Measurements from ENCODE around the gene ARMC9. TPM values are rescaled to one million over a fixed set of nuclear protein-coding genes. Genes with fewer than 3 reads are reported as not detected.
"Not testable (repeated sequence)": the region's sequence is repeated elsewhere in the genome, so short reads cannot be mapped to it uniquely, and the experiment has no call there.

The ARMC9 gene
- total and polyA plus RNA-seq, 7 donors, result 1.4 to 18.4 (median 2.2) TPM

DNA sequence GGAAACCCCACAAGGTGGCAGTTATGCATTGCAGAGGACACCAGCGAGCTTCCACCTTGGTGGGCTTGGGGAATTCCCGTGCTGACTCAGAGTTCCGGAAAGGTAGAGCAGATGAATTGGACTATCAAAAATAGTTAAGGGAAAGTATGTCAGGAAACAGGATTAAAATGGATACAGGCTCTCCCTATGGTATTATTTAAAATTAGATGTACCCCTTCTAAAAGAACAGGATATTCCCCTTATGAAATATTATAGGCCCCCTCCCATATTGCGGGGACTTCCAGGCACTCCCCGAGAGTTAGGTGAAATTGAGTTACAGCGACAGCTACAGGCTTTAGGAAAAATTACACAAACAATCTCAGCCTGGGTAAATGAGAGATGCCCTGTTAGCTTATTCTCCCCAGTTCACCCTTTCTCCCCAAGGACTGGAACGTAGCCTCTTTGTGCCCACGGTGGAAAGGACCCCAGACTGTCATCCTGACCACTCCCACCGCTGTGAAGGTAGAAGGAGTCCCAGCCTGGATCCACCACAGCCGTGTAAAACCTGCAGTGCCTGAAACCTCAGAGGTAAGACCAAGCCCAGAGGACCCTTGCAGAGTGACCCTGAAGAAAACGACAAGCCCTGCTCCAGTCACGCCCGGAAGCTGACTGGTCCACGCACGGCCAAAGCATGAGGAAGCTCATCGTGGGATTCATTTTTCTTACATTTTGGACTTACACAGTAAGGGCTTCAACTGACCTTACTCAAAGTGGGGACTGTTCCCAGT is 207.4 kb downstream of the ARMC9 start:
- not testable (repeated sequence) for ATAC-seq; H3K27ac ChIP-seq; H3K4me1 ChIP-seq; H3K36me3 ChIP-seq (ENCODE audit: insufficient read depth in 1 of 2, low read depth in 1 of 2); H3K27me3 ChIP-seq (ENCODE audit: insufficient read depth in 3 of 3, low read length in 2 of 3); H3K9me3 ChIP-seq; H3K4me3 ChIP-seq
- DNase-seq, result peak in 1 of 2 donors; percentile 9
- intact Hi-C loops (cut with DNase I), result loop anchor here in 1 of 2 donors (2.0 kb wide), 1 partner anchor 179 kb away; no protein-coding TSS in a partner anchor
- 25 to 32% (median 29%) methylated on average over 16 of the region's 16 CpGs for WGBS, 3 donors
- TF ChIP-seq, protein P1, sequence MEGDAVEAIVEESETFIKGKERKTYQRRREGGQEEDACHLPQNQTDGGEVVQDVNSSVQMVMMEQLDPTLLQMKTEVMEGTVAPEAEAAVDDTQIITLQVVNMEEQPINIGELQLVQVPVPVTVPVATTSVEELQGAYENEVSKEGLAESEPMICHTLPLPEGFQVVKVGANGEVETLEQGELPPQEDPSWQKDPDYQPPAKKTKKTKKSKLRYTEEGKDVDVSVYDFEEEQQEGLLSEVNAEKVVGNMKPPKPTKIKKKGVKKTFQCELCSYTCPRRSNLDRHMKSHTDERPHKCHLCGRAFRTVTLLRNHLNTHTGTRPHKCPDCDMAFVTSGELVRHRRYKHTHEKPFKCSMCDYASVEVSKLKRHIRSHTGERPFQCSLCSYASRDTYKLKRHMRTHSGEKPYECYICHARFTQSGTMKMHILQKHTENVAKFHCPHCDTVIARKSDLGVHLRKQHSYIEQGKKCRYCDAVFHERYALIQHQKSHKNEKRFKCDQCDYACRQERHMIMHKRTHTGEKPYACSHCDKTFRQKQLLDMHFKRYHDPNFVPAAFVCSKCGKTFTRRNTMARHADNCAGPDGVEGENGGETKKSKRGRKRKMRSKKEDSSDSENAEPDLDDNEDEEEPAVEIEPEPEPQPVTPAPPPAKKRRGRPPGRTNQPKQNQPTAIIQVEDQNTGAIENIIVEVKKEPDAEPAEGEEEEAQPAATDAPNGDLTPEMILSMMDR (IDR thresholded peaks at IDR 0.05), result peak; percentile 45

DNA sequence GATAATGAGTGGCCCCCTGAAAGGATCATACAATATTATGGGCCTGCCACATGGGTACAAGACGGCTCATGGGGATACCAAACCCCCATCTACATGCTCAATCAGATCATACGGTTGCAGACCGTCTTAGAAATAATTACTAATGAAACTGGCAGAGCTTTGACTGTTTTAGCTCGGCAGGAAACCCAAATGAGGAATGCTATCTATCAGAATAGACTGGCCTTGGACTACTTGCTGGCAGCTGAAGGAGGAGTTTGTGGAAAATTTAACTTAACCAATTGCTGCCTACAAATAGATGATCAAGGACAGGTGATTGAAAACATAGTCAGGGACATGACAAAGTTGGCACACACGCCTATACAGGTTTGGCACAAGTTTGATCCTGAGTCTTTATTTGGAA is 209.3 kb downstream of the ARMC9 start:
- ATAC-seq; H3K4me3 ChIP-seq; H3K9me3 ChIP-seq; DNase-seq; H3K27ac ChIP-seq; H3K36me3 ChIP-seq (ENCODE audit: insufficient read depth in 1 of 2, low read depth in 1 of 2); H3K4me1 ChIP-seq; intact Hi-C loops (cut with DNase I); H3K27me3 ChIP-seq (ENCODE audit: insufficient read depth in 3 of 3, low read length in 2 of 3): not testable (repeated sequence)
- 69 to 81% (median 74%) methylated on average over 5 of the region's 5 CpGs for WGBS, 3 donors

DNA sequence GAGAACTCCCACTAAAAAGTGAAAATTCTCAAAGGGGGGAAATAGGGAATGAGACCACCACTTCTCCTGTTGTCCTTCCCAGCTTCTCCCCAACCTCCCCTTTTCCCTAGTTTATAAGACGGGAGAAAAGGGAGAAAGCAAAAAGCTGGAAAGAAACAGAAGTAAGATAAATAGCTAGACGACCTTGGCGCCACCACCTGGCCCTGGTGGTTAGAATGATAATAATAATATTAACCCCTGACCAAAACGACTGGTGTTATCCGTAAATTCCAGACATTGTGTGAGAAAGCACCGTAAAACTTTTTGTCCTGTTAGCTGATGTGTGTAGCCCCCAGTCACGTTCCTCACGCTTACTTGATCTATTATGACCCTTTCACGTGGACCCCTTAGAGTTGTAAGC is 209.9 kb downstream of the ARMC9 start:
- DNase-seq; H3K4me3 ChIP-seq; ATAC-seq; H3K36me3 ChIP-seq (ENCODE audit: insufficient read depth in 1 of 2, low read depth in 1 of 2); intact Hi-C loops (cut with DNase I); H3K27ac ChIP-seq; H3K9me3 ChIP-seq; H3K4me1 ChIP-seq; H3K27me3 ChIP-seq (ENCODE audit: insufficient read depth in 3 of 3, low read length in 2 of 3): not testable (repeated sequence)
- WGBS, 3 donors, result 70 to 78% (median 78%) methylated on average over 9 of the region's 9 CpGs

DNA sequence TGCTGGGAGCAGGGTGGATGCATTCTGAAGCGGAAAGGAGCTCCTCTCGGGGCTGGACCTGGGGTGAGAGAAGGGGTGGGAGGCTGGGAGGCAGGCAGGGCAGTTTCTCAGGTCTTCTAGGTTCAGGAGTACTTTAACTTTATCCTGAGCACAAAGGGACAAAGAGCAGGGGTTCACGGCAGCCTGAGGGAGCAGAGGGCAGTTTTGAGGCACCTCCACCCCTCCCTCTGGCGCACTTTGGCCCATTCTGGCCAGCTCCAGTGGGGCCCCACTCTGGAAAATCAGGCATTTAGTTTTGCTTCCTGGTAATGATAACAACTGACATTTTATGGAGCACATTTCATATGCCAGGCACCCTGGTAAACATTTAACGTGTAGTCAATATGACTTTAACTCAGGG is 211.3 kb downstream of the ARMC9 start:
- WGBS, 3 donors, result 93 to 98% (median 95%) methylated on average over 5 of the region's 5 CpGs
- H3K4me3 ChIP-seq, result no peak overlapping the region
- intact Hi-C loops (cut with DNase I), result loop anchor here (5.0 to 10.0 kb wide), 4 partner anchors 112 to 305 kb away; no protein-coding TSS in a partner anchor

DNA sequence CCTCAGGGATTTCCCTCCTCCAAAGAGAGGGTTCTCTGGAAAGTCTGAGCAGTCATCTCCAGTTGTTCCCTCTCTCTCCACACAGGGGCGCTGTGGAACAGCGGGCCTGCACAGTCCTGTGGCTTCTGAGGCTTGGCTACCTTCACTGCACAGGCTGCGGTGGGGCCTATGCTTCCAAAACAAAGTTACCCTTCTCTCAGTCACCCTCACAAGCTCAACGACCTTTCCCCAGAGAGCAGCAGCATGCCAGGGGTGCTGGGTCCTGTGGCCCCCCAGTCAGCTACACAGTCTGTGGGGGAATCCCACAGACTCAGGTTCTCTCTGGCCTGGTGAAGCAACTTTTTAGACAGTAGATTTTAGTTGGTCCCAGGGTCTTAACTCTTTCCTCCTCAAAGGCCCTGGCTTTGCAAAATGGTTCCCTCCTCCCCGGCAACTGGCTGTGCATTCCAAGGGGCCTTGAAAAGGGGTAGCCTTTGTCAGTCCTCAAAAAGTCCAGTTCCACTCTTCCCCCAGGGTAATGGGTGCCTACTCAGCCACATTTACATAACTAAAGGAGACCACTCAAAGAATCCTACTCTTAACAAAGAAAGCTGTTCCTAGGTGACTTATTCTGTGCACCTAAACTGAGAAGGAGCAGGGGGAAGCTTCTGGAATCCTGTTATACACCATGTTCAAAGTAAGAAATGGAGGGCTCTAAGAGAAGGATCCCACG is 212.0 kb downstream of the ARMC9 start:
- Histone ChIP-seq H3K9me3 (no peaks in the 10 kb centered on the region), H3K4me1 (peaks cover 6% of the 10 kb centered on the region), H3K36me3 (ENCODE audit: insufficient read depth in 1 of 2, low read depth in 1 of 2) (no peaks in the 10 kb centered on the region), H3K4me3 (no peak overlapping the region), H3K27me3 (ENCODE audit: insufficient read depth in 3 of 3, low read length in 2 of 3) (peaks cover 0 to 12% (median 1%) of the 10 kb centered on the region in 3 donors), H3K27ac (no peak overlapping the region)
- DNase-seq (no peak), ATAC-seq (no peak)
- TF ChIP-seq, protein P1 (IDR thresholded peaks at IDR 0.05), result no peak
- intact Hi-C loops (cut with DNase I), result loop anchor here (5.0 to 10.0 kb wide), 4 partner anchors 113 to 306 kb away; no protein-coding TSS in a partner anchor
- WGBS, 3 donors, result 81 to 82% (median 82%) methylated on average over 6 of the region's 6 CpGs

More for the DNA sequence above, 211.3 kb downstream of the ARMC9 start:
- DNase-seq (no peak), ATAC-seq (no peak)
- Histone ChIP-seq H3K9me3 (no peaks in the 10 kb centered on the region), H3K4me1 (peaks cover 6% of the 10 kb centered on the region), H3K27me3 (ENCODE audit: insufficient read depth in 3 of 3, low read length in 2 of 3) (peaks cover 0 to 12% (median 1%) of the 10 kb centered on the region in 3 donors), H3K27ac (no peak overlapping the region), H3K36me3 (ENCODE audit: insufficient read depth in 1 of 2, low read depth in 1 of 2) (no peaks in the 10 kb centered on the region)
- TF ChIP-seq, protein P1 (IDR thresholded peaks at IDR 0.05), result no peak

Data from psoas muscle (tissue), 8 donors.